ENCODE results near the gene TIMP2.
"Not testable (repeated sequence)": the region's sequence is repeated elsewhere in the genome, so short reads cannot be mapped to it uniquely, and the experiment has no call there.

TIMP2 gene

GRCh38 chr17:78954684-78955083 lies 29.5 kb upstream of the TIMP2 start:
- no peak for DNase-seq

GRCh38 chr17:78953356-78954350 lies 28.5 kb upstream of the TIMP2 start:
- DNase-seq, result no peak

GRCh38 chr17:78952706-78953105 lies 27.5 kb upstream of the TIMP2 start:
- DNase-seq, result no peak

- no peak for DNase-seq
These were observed 26.9 kb upstream of the TIMP2 start for GRCh38 chr17:78951967-78952551.

- no peak for DNase-seq
These were observed 25.7 kb upstream of the TIMP2 start for GRCh38 chr17:78950870-78951269.

- no peak for DNase-seq
These were observed 22.3 kb upstream of the TIMP2 start for GRCh38 chr17:78947235-78948149.

- no peak for DNase-seq
These were observed 21.4 kb upstream of the TIMP2 start for GRCh38 chr17:78946631-78947030.

- DNase-seq, result no peak
These were observed 20.9 kb upstream of the TIMP2 start for GRCh38 chr17:78946131-78946530.

- DNase-seq, result not testable (repeated sequence)
These were observed 20.3 kb upstream of the TIMP2 start for GRCh38 chr17:78945455-78945854.

GRCh38 chr17:78944956-78945355 lies 19.8 kb upstream of the TIMP2 start:
- no peak for DNase-seq

- DNase-seq, result no peak
These were observed 18.8 kb upstream of the TIMP2 start for GRCh38 chr17:78944026-78944425.

- no peak for DNase-seq
These were observed 15.5 kb upstream of the TIMP2 start for GRCh38 chr17:78940708-78941107.

GRCh38 chr17:78940258-78940657 lies 15.1 kb upstream of the TIMP2 start:
- DNase-seq, result no peak

- DNase-seq, result no peak
These were observed 14.4 kb upstream of the TIMP2 start for GRCh38 chr17:78939615-78940014.

- DNase-seq, result no peak
These were observed 12.4 kb upstream of the TIMP2 start for GRCh38 chr17:78937561-78937960.

GRCh38 chr17:78935419-78936323 lies 10.5 kb upstream of the TIMP2 start:
- no peak for DNase-seq

GRCh38 chr17:78934681-78935418 lies 9.7 kb upstream of the TIMP2 start:
- DNase-seq, result no peak

- no peak for DNase-seq
These were observed 8.9 kb upstream of the TIMP2 start for GRCh38 chr17:78933959-78934568.

- DNase-seq, result no peak
These were observed 8.1 kb upstream of the TIMP2 start for GRCh38 chr17:78933025-78933958.

All from NCI-H187 treated with DMSO at 0.1 percent for 48 hours (cell line).